Measurements from ENCODE around the gene CHST6. TPM values are rescaled to one million over a fixed set of nuclear protein-coding genes. Genes with fewer than 3 reads are reported as not detected.

The CHST6 gene
- total and polyA plus RNA-seq, 3 donors from 2014 or later, result 1.1 to 9.4 (median 6.1) TPM

- Histone ChIP-seq H3K36me3 (ENCODE audit: low read depth, missing control alignments) (no peaks in the 10 kb centered on the region), H3K4me3 (no peak overlapping the region), H3K9me3 (no peaks in the 10 kb centered on the region), H3K27me3 (no peaks in the 10 kb centered on the region), H3K4me1 (peaks cover 4% of the 10 kb centered on the region), H3K27ac (no peak overlapping the region)
- TF ChIP-seq CTCF (IDR thresholded peaks at IDR 0.05) (no peak), POLR2A (IDR thresholded peaks at IDR 0.05) (no peak)
- 82 to 83% methylated on average over 2 of the region's 2 CpGs for WGBS, 2 donors
- intact Hi-C loops (cut with DNase I; ENCODE audit: low total_unique reads), result no loop called here
- no peak for DNase-seq
Measured at GRCh38 chr16:75486676-75487313, 8.4 kb downstream of the CHST6 start.

GRCh38 chr16:75486014-75486675 is 9.1 kb downstream of the CHST6 start:
- peaks cover 4% of the 10 kb centered on the region for H3K4me1 ChIP-seq
- no peaks in the 10 kb centered on the region for H3K9me3 ChIP-seq
- H3K36me3 ChIP-seq (ENCODE audit: low read depth, missing control alignments), result no peaks in the 10 kb centered on the region
- TF ChIP-seq CTCF (IDR thresholded peaks at IDR 0.05) (no peak), POLR2A (IDR thresholded peaks at IDR 0.05) (no peak)
- no peaks in the 10 kb centered on the region for H3K27me3 ChIP-seq
- no peak overlapping the region for H3K4me3 ChIP-seq
- H3K27ac ChIP-seq, result no peak overlapping the region
- DNase-seq, result no peak
- WGBS, 2 donors, result 79 to 83% methylated on average over 9 of the region's 9 CpGs
- intact Hi-C loops (cut with DNase I; ENCODE audit: low total_unique reads), result no loop called here

GRCh38 chr16:75485230-75486013 is 9.8 kb downstream of the CHST6 start:
- intact Hi-C loops (cut with DNase I; ENCODE audit: low total_unique reads), result no loop called here
- Histone ChIP-seq H3K4me1 (peaks cover 4% of the 10 kb centered on the region), H3K4me3 (no peak overlapping the region), H3K27ac (no peak overlapping the region), H3K9me3 (no peaks in the 10 kb centered on the region), H3K27me3 (no peaks in the 10 kb centered on the region), H3K36me3 (ENCODE audit: low read depth, missing control alignments) (no peaks in the 10 kb centered on the region)
- TF ChIP-seq CTCF (IDR thresholded peaks at IDR 0.05), result no peak
- no peak for TF ChIP-seq POLR2A (IDR thresholded peaks at IDR 0.05)
- WGBS, 2 donors, result 59 to 63% methylated on average over 7 of the region's 7 CpGs
- DNase-seq, result no peak

GRCh38 chr16:75483222-75483621 is 12.0 kb downstream of the CHST6 start:
- DNase-seq, result no peak
- Histone ChIP-seq H3K27ac (no peak overlapping the region), H3K4me1 (no peaks in the 10 kb centered on the region), H3K36me3 (ENCODE audit: low read depth, missing control alignments) (no peaks in the 10 kb centered on the region), H3K9me3 (no peaks in the 10 kb centered on the region), H3K4me3 (no peak overlapping the region), H3K27me3 (no peaks in the 10 kb centered on the region)
- 88 to 90% methylated on average over 2 of the region's 2 CpGs for WGBS, 2 donors
- TF ChIP-seq CTCF (IDR thresholded peaks at IDR 0.05) (no peak), POLR2A (IDR thresholded peaks at IDR 0.05) (no peak)
- intact Hi-C loops (cut with DNase I; ENCODE audit: low total_unique reads), result no loop called here
